B cell (primary cell): ENCODE data around the gene CFAP77.

Experiments used
- EZH2 ChIP-seq: IDR thresholded peaks from 2 replicates; pipeline ENCODE4 v1.6.1; 2012; ENCODE audit warnings: borderline replicate concordance, low read depth, mild to moderate bottlenecking, moderate library complexity, low read length; ENCODE audit not compliant: insufficient read depth, poor library complexity, severe bottlenecking
- TF ChIP-seq, protein P1 (sequence below): fragments of 200-600 bp; IDR thresholded peaks from one replicate; pipeline ENCODE4 v1.8.0; 2022; ENCODE audit warnings: antibody characterized with exemption, mild to moderate bottlenecking

DNA sequence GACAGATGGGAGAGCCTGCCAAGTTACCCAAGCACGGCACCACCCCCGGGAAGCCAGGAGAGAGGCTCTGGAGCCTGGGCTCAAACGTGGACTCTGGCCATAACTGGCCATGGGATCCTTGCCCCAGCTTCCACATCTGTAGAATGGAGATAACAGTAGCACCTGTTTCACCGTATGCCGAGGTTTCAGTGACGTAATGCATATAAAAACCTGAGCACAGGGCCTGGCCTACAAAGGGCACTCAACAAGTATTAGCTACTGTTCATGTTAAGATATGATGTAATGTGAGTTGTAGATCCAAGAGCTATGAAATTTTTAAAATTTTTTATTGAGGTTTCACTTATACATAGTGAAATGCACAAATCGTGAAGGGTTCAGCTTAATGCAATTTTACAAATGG lies 90.2 kb downstream of the CFAP77 start:
- TF ChIP-seq, protein P1, sequence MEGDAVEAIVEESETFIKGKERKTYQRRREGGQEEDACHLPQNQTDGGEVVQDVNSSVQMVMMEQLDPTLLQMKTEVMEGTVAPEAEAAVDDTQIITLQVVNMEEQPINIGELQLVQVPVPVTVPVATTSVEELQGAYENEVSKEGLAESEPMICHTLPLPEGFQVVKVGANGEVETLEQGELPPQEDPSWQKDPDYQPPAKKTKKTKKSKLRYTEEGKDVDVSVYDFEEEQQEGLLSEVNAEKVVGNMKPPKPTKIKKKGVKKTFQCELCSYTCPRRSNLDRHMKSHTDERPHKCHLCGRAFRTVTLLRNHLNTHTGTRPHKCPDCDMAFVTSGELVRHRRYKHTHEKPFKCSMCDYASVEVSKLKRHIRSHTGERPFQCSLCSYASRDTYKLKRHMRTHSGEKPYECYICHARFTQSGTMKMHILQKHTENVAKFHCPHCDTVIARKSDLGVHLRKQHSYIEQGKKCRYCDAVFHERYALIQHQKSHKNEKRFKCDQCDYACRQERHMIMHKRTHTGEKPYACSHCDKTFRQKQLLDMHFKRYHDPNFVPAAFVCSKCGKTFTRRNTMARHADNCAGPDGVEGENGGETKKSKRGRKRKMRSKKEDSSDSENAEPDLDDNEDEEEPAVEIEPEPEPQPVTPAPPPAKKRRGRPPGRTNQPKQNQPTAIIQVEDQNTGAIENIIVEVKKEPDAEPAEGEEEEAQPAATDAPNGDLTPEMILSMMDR: no peak
- no peak for TF ChIP-seq EZH2
